Smooth muscle cell of the brain vasculature (primary cell): Measurements from ENCODE around the gene NTPCR.
"Not testable (repeated sequence)": the region's sequence is repeated elsewhere in the genome, so short reads cannot be mapped to it uniquely, and the experiment has no call there.

Experiments
- DNase-seq: peaks from one replicate; pipeline ENCODE4 v3.0.0-alpha.2; 2012; ENCODE audit warnings: low read depth, low spot score

Gene NTPCR

GRCh38 chr1:232984577-232985425 lies 34.4 kb downstream of the NTPCR start:
- DNase-seq = no peak

- DNase-seq = no peak
Observed at GRCh38 chr1:232985882-232986526, 35.6 kb downstream of the NTPCR start.

- no peak for DNase-seq
Observed at GRCh38 chr1:232986527-232986922, 36.1 kb downstream of the NTPCR start.

- DNase-seq = no peak
Observed at GRCh38 chr1:232987046-232987773, 36.8 kb downstream of the NTPCR start.

GRCh38 chr1:232987774-232988140 lies 37.3 kb downstream of the NTPCR start:
- no peak for DNase-seq

GRCh38 chr1:232988572-232989040 lies 38.2 kb downstream of the NTPCR start:
- no peak for DNase-seq

GRCh38 chr1:232990176-232991128 lies 40.0 kb downstream of the NTPCR start:
- DNase-seq = no peak

- DNase-seq = no peak
Observed at GRCh38 chr1:232991238-232991637, 40.8 kb downstream of the NTPCR start.

GRCh38 chr1:232992227-232992626 lies 41.8 kb downstream of the NTPCR start:
- no peak for DNase-seq

GRCh38 chr1:232993555-232993954 lies 43.1 kb downstream of the NTPCR start:
- DNase-seq = no peak

GRCh38 chr1:232995189-232995588 lies 44.8 kb downstream of the NTPCR start:
- no peak for DNase-seq

GRCh38 chr1:232996143-232996542 lies 45.7 kb downstream of the NTPCR start:
- no peak for DNase-seq

- no peak for DNase-seq
Observed at GRCh38 chr1:232998138-232998537, 47.7 kb downstream of the NTPCR start.

GRCh38 chr1:232998646-232999045 lies 48.2 kb downstream of the NTPCR start:
- no peak for DNase-seq

GRCh38 chr1:232999956-233000625 lies 49.7 kb downstream of the NTPCR start:
- DNase-seq = no peak

- not testable (repeated sequence) for DNase-seq
Observed at GRCh38 chr1:233003638-233004037, 53.2 kb downstream of the NTPCR start.

GRCh38 chr1:233004451-233004850 lies 54.0 kb downstream of the NTPCR start:
- DNase-seq = no peak

- no peak for DNase-seq
Observed at GRCh38 chr1:233005156-233005555, 54.7 kb downstream of the NTPCR start.

GRCh38 chr1:233005703-233006102 lies 55.3 kb downstream of the NTPCR start:
- DNase-seq = no peak

GRCh38 chr1:233006108-233006507 lies 55.7 kb downstream of the NTPCR start:
- no peak for DNase-seq

GRCh38 chr1:233006541-233006973 lies 56.1 kb downstream of the NTPCR start:
- DNase-seq = no peak
